NCI-H1105 treated with DMSO at 0.1 percent for 48 hours (cell line): ENCODE results near the gene GNB3.
A peak's percentile ranks its signal among the peaks of the same experiment; 100 is the strongest.
"Not testable (repeated sequence)": the region's sequence is repeated elsewhere in the genome, so short reads cannot be mapped to it uniquely, and the experiment has no call there.

Experiments used
- DNase-seq: peaks from one replicate; lab custom pipeline; 2025; lab: John Stamatoyannopoulos, UW

The GNB3 gene

GRCh38 chr12:6860942-6861341, 20.2 kb downstream of the GNB3 start:
- DNase-seq = no peak

- DNase-seq = no peak
Observed at GRCh38 chr12:6861391-6861790, 20.7 kb downstream of the GNB3 start.

- no peak for DNase-seq
Observed at GRCh38 chr12:6863033-6863432, 22.3 kb downstream of the GNB3 start.

GRCh38 chr12:6863586-6864321, 23.0 kb downstream of the GNB3 start:
- no peak for DNase-seq

GRCh38 chr12:6865307-6865706, 24.6 kb downstream of the GNB3 start:
- DNase-seq = not testable (repeated sequence)

GRCh38 chr12:6866163-6866919, 25.6 kb downstream of the GNB3 start:
- no peak for DNase-seq

- peak; percentile 61 for DNase-seq
Observed at GRCh38 chr12:6866920-6867412, 26.2 kb downstream of the GNB3 start.

- peak; percentile 76 for DNase-seq
Observed at GRCh38 chr12:6867413-6868210, 26.9 kb downstream of the GNB3 start, which contains the start of gene TPI1. TPI1 (plus strand) TSS chr12:6867531; CDS start chr12:6867567, 36 bp downstream.

GRCh38 chr12:6868211-6869048, 27.7 kb downstream of the GNB3 start:
- DNase-seq = no peak

GRCh38 chr12:6869049-6870021, 28.6 kb downstream of the GNB3 start:
- DNase-seq = peak; percentile 76

- not testable (repeated sequence) for DNase-seq
Observed at GRCh38 chr12:6870304-6870703, 29.6 kb downstream of the GNB3 start.

GRCh38 chr12:6871052-6871957, 30.6 kb downstream of the GNB3 start:
- DNase-seq = peak; percentile 45

GRCh38 chr12:6872073-6873048, 31.6 kb downstream of the GNB3 start:
- peak; percentile 71 for DNase-seq

GRCh38 chr12:6873094-6874014, 32.6 kb downstream of the GNB3 start, which contains the start of gene SPSB2:
SPSB2 (minus strand) TSS chr12:6873303; CDS start chr12:6872901, 402 bp downstream.
- peak; percentile 94 for DNase-seq

- DNase-seq = not testable (repeated sequence)
Observed at GRCh38 chr12:6874015-6874368, 33.3 kb downstream of the GNB3 start.

- DNase-seq = not testable (repeated sequence)
Observed at GRCh38 chr12:6879824-6880223, 39.1 kb downstream of the GNB3 start.

- no peak for DNase-seq
Observed at GRCh38 chr12:6883252-6883651, 42.5 kb downstream of the GNB3 start.
